Stimulated activated CD4-positive, alpha-beta T cell treated with anti-CD3 and anti-CD28 coated beads, TNF-alpha, amount 100 ng/mL, for 24 hours (primary cell): Measurements from ENCODE around the gene RAB8B.
"Not testable (repeated sequence)": the region's sequence is repeated elsewhere in the genome, so short reads cannot be mapped to it uniquely, and the experiment has no call there.

Source experiments
- DNase-seq, 3 experiments: peaks; one replicate each; pipeline ENCODE4 v3.0.0-alpha.2; 2020; ENCODE audit warnings: low read depth in 3 of 3

RAB8B gene

DNA sequence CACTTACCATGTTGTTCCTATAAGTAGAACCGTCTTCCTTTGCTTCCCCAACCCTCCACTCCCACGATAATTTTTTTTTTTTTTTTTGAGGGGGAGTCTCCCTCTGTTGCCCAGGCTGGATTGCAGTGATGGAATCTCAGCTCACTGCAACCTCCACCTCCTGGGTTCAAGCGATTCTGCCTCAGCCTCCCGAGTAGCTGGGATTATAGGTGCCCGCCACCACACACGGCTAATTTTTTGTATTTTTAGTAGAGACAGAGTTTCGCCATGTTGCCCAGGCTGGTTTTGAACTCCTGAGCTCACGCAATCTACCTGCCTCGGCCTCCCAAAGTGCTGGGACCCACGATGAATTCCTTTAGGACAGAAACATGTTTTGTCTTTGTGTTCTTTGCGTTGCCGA is 19.4 kb downstream of the RAB8B start:
- DNase-seq, result not testable (repeated sequence)

DNA sequence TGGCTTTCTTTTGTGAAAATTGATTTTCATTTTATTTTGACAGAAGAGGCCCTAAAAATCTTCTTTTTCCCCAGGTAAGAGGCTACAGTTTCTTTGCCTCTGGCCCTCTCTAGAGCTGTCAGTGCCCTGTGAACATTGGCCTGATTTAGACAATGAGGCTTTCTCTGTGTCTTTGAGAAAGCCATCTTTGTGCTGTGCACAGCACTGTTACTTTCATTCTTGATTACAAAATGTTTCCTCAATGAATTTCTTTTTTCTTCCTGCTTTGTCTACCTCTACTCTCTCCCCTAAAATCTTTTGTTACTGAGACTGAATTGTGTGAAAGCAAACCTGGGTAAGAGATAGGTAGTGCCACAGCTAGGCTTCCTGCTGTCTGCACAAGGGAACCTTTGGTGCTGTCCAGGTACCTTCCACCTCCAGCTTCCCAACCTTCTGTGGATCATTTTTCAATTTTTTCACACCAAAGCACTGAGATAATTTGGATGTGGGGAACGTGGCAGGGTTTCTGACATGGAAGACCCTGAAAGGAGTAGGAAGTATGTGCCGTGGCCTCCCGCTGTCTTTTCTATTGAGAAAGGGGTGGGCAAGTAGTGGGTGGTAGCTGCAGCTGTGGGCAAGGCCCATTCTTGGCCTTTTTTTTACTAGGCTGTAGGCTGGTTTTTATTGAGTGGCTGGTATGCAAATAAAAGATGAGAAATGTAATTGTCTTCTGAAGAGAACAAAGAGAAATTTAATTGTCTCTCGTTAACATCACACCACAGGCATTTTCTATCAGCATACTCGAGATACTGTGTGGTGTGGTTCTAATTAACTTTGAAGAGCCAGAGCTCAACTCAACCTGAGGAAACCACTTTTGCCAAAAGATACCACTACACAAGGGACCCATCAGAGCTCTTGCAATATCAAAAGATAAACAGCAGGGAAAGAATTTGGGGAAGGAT is 21.0 kb downstream of the RAB8B start:
- DNase-seq, result no peak

DNA sequence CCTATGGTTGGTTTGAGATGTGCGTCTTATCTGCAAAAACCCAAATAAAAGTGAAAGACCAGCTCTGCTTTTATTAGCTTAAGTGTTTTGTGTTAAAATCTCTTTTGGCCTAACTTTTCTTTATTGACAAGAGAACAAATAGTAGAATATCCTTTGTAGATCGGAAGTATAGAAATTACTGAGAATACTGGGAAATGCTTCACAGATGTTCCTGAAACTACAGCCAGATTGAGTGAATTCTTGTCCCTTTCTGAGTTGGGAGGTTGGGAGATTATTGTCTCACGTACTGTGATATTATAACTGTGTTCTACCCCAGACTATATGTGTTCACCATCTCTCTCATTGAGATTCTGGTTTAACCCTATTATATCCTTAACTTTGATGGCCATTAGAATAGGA is 21.7 kb downstream of the RAB8B start:
- DNase-seq, result no peak

DNA sequence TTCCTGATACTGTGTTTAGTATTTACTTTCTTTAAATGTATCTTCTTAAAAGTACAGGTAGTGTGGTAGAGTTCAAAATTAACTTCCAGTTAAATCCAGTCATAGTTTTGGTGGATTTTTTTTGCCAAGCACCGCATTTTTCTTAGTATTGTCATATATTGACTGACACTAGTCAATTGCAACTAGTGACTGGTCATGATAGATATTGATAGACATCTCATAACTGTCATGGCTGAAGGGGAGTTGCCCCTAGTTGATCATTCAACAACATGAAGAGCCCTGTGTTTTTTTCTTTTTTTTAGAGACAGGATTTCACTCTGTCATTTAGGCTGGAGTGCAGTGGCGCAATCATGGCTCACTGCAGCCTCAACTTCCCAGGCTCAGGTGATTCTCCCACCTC is 22.1 kb downstream of the RAB8B start:
- no peak for DNase-seq

DNA sequence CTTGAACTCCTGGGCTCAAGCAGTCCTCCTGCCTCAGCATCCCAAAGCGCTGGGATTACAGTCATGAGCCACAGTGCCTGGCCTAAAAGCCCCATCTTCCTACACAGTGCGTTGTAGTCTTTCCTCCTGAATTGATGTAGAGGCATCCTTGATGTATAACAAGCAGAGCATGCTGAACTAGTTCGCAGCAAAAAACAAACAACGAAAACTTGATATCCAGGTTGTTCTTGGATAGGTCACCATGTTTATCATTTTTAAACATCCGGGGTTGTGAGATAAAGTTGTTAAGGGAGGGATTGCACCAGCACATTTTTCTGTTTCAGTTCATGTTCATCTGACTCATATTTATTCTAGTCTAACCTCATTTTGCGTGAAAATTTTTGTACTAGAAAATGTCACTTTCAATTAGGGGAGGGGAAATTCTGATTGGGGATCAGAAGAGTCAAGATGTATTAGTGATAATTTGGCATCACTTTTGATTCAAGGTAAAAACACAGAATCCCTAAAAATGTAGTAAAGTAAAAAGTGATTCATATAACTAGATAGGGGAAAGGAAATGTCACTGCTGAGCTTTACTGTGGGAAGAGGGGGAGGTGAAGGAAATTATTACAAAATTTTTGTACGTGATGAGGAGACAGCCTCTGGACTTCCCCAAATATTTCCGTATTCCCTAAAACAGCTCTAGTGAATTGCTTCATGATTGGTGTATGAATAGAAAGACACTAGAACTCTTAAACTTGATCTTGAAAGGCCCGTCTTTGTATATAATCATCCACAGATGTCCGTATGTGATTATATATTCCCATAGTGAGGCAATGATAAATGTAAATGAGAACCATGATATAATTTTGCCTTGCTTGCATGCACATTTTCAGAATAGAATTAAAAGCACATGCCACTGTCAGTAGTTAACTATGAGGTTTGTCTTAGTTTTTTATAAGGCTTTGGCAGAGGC is 22.9 kb downstream of the RAB8B start:
- DNase-seq, result no peak

DNA sequence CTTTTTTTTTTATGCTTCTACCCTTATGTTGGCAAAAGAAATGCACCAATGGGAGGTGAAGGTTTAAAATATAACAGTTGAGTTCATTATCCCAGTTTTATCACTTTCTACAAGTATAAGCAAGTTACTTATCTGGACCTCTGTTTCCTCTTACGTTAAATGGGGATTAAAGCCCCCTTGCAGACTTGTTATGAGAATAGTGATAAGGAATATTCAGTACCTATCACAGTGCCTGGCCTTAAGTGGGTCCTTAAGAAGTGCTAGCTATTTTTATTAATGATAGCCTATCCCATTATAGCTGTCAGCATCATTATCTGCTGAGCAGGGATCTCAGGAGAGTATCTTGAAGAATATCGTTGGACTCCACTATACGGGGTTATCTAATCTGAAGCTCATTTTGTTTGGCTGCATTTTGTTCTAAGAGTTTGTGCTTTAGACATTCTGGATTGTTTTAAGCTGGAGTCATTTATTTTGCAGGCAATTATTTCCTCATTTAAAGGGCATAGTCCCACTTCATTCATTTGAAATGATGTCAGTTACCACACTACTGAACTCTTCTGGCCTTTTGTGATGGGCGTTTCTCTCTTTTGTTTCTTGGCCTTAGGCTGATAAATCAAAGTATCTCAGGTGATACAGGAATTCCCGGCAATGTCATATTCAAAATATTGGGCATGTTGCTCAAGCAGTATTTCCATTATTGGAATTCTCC is 28.8 kb downstream of the RAB8B start:
- DNase-seq, result no peak

DNA sequence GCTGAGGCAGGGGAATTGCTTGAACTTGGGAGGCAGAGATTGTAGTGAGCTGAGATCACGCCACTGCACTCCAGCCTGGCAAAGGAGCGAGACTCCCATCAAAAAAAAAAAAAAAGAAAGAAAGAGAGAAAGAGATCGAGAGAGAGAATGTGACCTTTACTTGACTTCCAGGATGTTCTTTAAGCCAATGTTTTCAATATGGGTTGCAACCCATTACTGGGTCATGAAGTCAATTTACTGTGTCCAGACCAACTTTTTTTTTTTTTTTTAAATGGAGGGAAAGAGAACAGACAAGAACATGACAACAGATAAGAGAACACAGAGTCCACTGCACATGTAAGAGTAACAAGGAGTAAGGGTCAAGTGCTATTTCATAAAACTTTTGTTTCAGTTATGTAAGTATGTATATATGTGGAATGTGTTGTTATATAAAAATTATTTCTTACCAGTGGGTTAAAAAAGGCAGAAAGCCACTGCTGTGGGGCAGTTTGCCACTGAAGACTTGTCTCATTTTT is 29.8 kb downstream of the RAB8B start:
- DNase-seq, result no peak

DNA sequence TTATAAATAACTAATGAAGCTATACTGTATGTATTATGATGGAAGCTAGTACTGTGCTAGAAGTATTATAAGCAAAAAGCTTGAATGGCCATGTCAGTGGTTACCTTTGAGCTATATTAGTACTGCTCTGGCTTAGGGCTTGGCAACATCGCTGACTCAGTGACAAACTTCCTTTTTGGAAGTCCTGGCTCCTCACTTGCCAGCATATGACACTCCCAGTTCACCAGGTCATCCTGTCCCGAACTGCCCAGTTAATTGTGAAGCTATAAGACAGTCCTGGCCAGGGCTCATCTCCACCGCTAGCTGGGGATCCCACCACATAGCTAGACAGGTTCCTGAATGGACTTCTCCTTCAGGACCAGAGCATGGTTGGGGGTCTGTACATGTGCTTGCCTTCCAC is 31.9 kb downstream of the RAB8B start:
- DNase-seq, result no peak

DNA sequence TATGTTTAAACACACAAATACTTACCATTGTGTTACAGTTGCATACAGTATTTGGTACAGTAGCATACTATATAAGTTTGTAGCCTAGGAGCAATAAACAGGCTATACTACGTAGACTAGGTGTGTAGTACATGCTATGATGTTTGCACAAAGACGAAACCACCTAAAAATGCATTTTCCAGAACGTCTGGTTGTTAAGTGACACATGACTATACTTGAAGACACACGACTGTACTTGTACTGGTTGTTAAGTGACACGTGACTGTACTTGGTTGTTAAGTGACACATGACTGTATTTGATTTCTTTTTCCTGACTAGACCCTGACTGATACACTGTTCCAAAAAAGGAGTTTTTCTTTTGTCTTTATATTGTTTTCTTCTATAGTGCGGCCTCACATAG is 34.1 kb downstream of the RAB8B start:
- DNase-seq, result no peak

DNA sequence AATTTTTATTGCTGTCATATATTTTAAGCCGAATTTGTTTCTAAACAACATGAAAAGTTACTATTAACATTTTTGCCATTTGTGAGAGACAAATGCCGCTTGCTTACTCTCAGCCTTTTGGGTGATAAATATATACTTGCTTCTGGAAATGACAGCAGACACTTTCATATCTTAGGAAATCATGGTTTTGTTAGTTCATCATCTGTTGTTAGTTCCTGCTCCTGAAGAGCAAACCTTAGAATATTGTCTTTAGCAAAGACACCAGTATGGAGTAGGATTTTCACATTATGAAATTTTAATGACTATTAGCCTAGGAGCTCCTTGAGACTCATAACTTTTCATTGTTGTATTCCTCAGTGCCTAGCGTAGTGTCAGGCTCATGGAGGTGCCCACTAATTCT is 36.0 kb downstream of the RAB8B start:
- DNase-seq, result no peak

DNA sequence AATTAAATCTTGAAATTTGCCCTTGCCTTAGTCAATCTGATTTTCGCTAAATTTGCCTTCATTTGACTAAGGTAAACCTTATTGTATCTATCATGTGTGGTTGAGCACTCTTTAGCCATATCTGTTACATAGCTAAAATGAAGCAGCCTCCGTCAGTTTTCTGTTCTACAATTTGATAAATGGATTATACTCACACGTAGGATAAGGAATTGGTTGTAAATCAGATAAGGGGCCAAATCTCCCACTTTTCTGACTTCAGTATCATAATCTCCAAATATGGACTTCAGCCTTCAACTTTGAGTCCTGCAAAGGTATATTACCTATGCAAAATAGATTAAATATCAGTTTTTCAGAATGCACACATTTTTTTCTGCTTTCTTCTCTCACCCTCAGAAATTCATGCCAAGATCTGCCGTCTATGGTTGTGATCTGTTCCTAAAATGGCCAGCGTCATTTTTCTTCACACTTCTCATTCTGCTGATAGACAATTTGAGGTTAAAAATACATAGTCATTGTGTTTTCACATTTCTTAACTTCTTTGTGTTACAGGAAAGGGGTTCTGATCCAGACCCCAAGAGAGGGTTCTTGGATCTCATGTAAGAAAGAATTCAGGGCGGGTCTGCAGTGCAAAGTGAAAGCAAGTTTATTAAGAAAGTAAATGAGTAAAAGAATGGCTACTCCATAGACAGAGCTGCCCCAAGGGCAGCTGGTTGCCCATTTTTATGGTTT is 36.9 kb downstream of the RAB8B start:
- DNase-seq, result no peak

DNA sequence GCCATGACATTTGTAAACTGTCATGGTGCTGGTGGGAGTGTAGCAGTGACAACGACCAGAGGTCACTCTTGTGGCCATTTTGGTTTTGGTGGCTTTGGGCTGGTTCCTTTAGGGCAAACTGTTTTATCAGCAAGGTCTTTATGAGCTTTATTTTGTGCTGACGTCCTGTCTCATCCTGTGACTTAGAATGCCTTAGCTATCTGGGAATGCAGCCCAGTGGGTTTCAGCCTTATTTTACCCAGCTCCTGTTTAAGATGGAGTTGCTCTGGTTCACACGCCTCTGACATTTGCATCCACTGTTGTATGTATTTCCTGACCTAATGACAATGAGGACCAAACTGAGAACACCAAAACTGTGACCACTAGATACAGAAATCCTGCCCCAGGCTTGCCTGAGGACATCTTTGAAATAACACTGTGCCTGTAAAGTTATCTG is 37.6 kb downstream of the RAB8B start:
- no peak for DNase-seq

DNA sequence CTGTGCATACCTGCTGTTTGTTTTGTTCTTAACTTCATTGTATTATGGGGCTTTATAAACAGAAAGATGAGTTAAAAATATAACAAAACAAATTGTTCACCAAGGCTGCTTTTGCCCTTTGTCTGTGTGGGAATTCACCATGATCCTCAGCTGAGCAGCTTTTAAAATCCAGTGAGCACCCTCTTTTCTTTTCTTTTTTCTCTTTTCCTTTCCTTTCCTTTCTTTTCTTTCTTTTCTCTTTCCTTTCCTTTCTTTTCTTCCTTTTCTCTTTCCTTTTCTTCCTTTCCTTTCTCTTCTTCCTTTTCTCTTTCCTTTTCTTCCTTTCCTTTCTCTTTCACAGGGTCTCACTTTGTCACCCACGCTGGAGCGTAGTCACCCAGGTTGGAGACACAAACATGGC is 38.3 kb downstream of the RAB8B start:
- DNase-seq, result no peak

DNA sequence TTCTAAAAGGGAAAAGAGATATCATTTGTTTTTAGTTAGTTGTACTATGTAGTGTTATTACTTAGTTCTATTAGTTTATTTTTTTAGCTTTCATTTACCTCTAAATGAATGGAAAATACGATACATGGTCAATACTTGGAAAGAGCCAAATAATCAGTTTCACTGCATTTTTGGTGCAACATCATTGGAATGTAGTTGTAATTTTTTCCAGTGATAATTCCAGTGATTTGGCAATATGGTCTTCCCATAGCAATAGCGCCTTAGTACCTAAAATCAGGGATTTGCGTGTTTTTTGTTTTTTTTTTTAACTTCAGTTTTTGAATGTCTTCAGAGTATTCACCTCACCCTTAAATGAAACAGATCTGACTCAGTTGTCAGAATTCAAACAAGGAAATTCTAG is 41.8 kb downstream of the RAB8B start:
- no peak for DNase-seq

DNA sequence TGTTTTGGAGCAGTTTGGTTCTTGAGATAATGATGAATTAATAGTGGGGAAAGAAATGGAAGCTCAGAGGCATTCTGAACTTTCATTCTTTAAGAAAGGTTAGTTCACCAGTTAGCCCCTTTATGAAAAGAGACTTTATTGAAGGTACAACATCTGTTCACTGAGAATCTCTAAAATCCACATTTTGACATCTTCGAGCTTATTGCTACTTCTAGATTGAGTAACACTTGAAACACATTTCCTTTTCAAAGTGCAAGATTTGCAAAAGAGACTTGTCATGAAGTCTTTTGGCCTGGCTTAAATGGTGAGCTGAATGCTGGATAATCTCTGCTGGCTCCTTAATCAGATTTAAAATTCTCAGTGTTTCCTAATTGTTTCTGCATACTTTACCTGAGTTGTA is 42.3 kb downstream of the RAB8B start:
- DNase-seq, result no peak

DNA sequence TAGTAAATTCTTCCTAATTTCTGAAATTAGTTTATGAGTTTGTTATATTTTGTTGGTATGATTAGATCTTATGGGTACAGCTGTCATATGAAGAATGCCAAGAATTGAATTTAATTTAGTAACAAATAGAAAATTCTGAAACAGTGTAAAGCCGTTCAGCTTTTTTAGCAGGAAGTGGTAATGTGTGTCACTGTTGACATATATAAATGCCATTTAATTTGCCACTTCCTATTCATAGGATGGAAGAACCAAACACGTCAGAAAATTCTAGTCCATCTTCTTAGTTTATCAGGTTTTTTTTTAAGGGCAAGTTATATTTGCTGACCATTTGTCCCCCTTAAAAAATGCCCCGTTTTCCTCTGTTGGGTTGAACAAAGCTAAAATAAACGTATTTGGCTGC is 43.0 kb downstream of the RAB8B start:
- DNase-seq, result no peak

DNA sequence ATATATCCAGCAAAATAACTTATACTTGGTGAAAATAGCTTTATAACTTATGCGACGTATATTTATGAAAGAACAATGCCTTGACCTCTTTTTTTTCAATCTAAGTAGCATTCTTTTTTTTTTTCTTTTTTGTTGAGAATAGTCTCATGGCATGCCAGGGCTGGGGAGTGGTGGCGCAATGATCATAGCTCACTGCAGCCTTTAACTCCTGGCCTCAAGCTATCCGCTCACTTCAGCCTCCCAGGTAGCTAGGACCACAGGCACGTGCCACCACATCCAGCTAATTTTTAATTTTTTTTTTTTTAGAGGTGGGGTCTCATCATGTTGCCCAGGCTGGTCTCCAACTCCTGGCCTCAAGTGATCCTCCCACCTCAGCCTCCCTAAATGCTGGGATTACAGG is 43.5 kb downstream of the RAB8B start:
- DNase-seq, result no peak

DNA sequence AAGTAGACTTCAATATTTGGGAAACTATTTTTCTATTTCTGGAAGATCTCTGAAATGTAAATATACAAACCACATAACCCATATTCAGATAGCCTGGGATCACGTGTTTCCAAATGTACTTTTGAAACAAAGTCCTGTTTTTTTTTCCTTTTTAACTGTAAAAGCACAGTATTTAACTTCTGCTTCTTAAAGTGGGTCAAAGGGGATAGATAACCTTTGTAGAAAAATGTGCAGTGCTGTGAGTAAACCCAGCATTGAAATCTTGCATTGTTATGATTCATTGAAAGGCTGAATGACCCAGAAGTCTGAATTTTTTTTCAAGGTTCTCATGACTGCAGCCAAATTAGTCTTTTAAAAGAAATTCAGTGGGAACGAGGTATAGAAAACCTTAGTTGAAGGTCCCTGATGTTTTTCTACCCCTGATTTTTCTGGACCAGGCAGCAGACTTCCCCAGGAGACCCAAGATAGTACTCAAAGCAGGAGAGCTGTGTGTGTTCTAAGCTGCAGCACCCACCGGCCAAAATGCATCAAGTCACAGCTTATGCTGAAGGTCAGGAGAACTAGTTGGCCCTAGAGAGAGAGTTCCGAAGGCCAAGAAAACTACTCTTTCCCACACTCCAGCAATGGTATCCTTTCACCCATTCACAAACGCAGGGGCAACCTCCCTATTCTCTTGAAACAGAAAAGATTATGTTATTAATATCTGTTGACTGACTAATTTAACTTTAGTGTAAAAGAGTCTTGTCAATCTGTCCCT is 44.4 kb downstream of the RAB8B start:
- DNase-seq, result no peak

DNA sequence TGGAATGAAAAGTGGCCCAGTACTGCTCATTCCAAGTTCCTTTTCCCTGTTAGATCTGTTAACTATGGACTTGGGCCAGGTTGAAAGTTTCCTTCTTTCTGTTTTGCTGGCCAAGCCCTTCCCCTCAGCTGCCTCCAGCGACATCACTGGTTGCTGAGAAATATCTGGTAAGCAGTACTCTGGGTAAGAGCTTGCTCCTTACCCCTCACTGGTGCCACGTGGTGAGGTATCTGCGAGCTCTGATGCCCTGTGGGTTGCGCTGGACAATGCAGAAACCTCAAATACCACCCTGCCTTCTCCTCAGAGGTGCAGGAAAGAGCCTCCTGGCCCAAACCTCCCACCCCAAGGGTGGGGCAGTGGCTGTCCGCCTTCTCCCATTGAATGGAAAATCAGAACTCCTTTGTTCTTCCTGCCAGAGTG is 45.1 kb downstream of the RAB8B start:
- no peak for DNase-seq

DNA sequence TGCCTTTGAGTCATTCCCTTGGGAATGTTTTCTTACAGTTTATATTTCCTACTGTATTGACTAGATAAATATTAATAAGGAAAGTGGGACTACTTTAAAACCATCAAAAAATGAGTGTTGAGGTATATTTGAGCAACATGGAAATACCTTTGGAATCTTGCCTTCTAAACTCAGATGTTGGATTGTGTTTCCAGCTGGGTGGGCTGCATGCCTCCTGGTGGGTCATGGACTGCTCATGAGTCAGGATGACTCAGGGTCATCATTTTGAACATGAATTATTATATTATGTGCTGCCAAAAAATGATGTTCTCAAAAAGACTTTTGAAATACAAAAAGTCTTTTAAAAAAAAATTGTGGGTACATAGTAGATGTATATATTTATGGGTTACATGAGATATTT is 46.9 kb downstream of the RAB8B start:
- no peak for DNase-seq
